Fibroblast of pulmonary artery (primary cell): Measurements from ENCODE around the gene CCDC137.
A peak's percentile ranks its signal among the peaks of the same experiment; 100 is the strongest.

Experiments used
- DNase-seq: peaks from one replicate; pipeline ENCODE4 v3.0.0-alpha.2; 2010; ENCODE audit warnings: low read depth
- H3K4me3 ChIP-seq: replicated peaks from 2 replicates; pipeline ENCODE4 v1.5.1; 2011; ENCODE audit warnings: low read depth, mild to moderate bottlenecking, control low read depth, low read length, moderate library complexity
- TF ChIP-seq, protein P1 (sequence below): IDR thresholded peaks from 2 replicates; pipeline ENCODE4 v1.5.1; 2011; ENCODE audit warnings: mild to moderate bottlenecking, control low read depth, low read length, inconsistent platforms; ENCODE audit errors: missing control alignments

CCDC137 gene

DNA sequence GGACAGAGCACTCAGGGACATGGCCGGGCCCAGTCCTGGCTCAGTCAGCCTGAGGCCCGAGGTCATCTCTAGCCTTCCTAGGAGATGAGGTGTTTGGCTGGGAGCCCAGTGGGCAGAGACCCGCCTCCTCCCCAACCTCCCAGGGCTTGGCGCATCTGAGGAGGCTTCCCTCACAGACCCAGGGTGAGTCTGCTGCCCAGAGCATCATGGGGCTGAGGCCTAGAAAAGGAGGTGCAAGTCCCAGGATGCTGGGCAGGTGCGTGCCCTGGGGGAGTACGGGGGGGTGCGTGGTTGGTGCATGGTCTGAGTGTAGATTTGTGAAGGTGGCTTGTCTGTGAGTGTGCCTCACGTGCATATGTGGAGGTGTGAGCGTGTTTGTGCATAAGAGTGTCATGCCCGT is 14.8 kb upstream of the CCDC137 start:
- DNase-seq = peak; percentile 79
- no peak overlapping the region for H3K4me3 ChIP-seq
- TF ChIP-seq, protein P1, sequence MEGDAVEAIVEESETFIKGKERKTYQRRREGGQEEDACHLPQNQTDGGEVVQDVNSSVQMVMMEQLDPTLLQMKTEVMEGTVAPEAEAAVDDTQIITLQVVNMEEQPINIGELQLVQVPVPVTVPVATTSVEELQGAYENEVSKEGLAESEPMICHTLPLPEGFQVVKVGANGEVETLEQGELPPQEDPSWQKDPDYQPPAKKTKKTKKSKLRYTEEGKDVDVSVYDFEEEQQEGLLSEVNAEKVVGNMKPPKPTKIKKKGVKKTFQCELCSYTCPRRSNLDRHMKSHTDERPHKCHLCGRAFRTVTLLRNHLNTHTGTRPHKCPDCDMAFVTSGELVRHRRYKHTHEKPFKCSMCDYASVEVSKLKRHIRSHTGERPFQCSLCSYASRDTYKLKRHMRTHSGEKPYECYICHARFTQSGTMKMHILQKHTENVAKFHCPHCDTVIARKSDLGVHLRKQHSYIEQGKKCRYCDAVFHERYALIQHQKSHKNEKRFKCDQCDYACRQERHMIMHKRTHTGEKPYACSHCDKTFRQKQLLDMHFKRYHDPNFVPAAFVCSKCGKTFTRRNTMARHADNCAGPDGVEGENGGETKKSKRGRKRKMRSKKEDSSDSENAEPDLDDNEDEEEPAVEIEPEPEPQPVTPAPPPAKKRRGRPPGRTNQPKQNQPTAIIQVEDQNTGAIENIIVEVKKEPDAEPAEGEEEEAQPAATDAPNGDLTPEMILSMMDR = no peak

GRCh38 chr17:81652906-81653771 is 13.4 kb upstream of the CCDC137 start:
- no peak for DNase-seq
- TF ChIP-seq, protein P1 = no peak
- H3K4me3 ChIP-seq = no peak overlapping the region

- no peak for DNase-seq
Measured at GRCh38 chr17:81655378-81656117, 11.0 kb upstream of the CCDC137 start.

GRCh38 chr17:81656118-81656743 is 10.3 kb upstream of the CCDC137 start, which contains the start of gene PDE6G:
Gene PDE6G (minus strand): TSS chr17:81656542. CDS start chr17:81653305, 3,237 bp downstream.
- TF ChIP-seq, protein P1 = no peak
- no peak within 1 kb of the TSS for H3K4me3 ChIP-seq
- no peak for DNase-seq

More at GRCh38 chr17:81655378-81656117, 11.0 kb upstream of the CCDC137 start:
- TF ChIP-seq, protein P1 = no peak
- no peak overlapping the region for H3K4me3 ChIP-seq

- no peak overlapping the region for H3K4me3 ChIP-seq
- TF ChIP-seq, protein P1 = no peak
- DNase-seq = peak; percentile 15
Measured at GRCh38 chr17:81656835-81657234, 9.7 kb upstream of the CCDC137 start.

DNA sequence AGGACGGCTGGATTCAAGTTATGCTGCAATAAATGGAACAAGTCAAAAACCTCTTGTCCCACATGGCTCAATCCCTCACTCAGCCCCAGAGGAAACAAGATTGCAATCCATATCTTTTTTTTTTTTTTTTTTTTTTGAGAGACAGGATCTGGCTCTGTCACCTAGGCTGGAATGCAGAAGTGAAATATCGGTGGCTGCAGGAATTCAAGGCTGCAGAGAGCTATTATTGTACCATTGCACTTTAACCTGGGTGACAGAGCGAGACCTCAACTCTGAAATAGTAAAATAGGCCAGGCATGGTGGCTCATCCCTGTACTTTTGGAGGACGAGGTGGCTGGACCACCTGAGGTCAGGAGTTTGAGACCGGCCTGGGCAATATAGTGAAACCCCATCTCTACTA is 7.5 kb upstream of the CCDC137 start:
- TF ChIP-seq, protein P1 = no peak
- no peak overlapping the region for H3K4me3 ChIP-seq
- no peak for DNase-seq
